Measurements from ENCODE around the gene WWOX.

WWOX gene

DNA sequence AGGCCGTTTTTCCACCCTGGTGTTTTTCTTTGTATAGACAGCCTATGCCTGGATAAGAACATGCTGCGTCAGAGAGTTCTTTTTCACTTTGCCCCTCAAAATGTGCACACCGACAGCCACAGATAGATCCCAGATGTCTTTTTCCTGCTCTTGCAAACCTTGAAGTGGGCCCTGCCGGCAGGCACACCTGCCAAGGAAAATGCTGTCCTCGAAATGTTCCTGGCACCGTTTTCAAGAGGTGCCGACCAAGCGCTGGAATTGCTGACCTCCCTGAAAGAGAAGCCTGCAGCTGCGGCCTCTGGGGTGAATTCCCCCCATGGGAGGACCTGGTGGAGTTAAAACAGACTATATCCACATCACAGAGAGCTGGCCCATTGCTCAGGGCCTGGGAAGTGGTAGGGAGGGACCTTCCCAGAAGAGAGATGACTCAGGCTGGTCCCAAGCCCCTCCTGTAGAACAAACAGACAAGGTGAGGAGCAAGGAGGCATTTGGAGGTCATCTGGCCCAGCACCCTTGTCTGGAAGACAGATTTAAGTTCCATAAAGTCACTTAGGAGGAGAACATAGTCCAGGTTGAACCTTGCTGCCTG, 833.0 kb downstream of the WWOX start:
- TF ChIP-seq SIN3A (IDR thresholded peaks at IDR 0.05; ENCODE audit: borderline replicate concordance, insufficient read depth, low read length) (no peak), TAF1 (IDR thresholded peaks at IDR 0.05; ENCODE audit: borderline replicate concordance, insufficient read depth, low read length) (no peak), POLR2AphosphoS5 (IDR thresholded peaks at IDR 0.05; ENCODE audit: low read depth, low read length) (no peak), FOXP2 (optimal IDR thresholded peaks at IDR 0.05; ENCODE audit: borderline replicate concordance, extremely low read depth, extremely low read length, insufficient read depth) (no peak)
- TF ChIP-seq, protein P1, sequence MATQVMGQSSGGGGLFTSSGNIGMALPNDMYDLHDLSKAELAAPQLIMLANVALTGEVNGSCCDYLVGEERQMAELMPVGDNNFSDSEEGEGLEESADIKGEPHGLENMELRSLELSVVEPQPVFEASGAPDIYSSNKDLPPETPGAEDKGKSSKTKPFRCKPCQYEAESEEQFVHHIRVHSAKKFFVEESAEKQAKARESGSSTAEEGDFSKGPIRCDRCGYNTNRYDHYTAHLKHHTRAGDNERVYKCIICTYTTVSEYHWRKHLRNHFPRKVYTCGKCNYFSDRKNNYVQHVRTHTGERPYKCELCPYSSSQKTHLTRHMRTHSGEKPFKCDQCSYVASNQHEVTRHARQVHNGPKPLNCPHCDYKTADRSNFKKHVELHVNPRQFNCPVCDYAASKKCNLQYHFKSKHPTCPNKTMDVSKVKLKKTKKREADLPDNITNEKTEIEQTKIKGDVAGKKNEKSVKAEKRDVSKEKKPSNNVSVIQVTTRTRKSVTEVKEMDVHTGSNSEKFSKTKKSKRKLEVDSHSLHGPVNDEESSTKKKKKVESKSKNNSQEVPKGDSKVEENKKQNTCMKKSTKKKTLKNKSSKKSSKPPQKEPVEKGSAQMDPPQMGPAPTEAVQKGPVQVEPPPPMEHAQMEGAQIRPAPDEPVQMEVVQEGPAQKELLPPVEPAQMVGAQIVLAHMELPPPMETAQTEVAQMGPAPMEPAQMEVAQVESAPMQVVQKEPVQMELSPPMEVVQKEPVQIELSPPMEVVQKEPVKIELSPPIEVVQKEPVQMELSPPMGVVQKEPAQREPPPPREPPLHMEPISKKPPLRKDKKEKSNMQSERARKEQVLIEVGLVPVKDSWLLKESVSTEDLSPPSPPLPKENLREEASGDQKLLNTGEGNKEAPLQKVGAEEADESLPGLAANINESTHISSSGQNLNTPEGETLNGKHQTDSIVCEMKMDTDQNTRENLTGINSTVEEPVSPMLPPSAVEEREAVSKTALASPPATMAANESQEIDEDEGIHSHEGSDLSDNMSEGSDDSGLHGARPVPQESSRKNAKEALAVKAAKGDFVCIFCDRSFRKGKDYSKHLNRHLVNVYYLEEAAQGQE (IDR thresholded peaks at IDR 0.05; ENCODE audit: insufficient read depth in 1 of 2, low read depth in 2 of 2, low read length in 2 of 2), result no peak

DNA sequence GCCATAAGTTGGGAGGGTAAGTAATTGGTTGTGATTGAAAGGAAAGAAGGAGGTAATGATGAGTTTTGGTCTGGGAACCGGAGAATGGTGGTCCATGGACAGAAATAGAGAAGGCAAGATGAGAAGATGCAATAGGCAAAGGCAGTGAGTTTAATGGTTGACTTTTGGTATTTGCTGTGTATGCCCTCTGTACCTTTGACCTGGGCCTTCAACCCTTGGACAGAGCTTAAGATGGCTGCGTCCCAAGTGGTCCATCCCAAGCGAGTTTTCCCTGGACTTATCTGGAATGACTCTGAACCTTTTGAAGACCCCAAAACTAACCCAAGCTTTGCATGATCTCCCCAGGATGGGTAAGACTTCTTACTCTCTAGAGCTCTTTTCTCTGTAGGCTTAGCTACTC, 836.6 kb downstream of the WWOX start:
- TF ChIP-seq, protein P1 (IDR thresholded peaks at IDR 0.05; ENCODE audit: insufficient read depth in 1 of 2, low read depth in 2 of 2, low read length in 2 of 2), result no peak
- TF ChIP-seq FOXP2 (optimal IDR thresholded peaks at IDR 0.05; ENCODE audit: borderline replicate concordance, extremely low read depth, extremely low read length, insufficient read depth) (no peak), TAF1 (IDR thresholded peaks at IDR 0.05; ENCODE audit: borderline replicate concordance, insufficient read depth, low read length) (no peak), SIN3A (IDR thresholded peaks at IDR 0.05; ENCODE audit: borderline replicate concordance, insufficient read depth, low read length) (no peak), POLR2AphosphoS5 (IDR thresholded peaks at IDR 0.05; ENCODE audit: low read depth, low read length) (no peak)

DNA sequence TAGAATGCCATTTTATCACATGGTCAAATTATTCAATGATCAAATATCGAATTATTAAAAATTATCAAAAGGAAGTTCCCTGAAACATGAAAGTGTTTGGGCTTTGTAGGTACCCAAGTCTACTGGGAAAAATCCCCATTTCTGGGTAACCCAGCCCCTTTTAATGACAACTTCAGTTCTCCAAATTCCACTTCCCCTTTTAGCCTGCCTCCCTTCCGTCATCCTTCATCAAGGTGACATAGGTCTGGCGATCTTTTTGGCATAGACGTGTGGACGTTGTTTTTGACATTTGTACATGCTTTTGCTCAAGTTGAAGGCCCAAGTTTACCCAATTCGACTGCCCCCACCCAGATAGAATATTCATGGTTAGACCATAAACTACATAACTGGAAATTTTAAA, 840.1 kb downstream of the WWOX start:
- TF ChIP-seq, protein P1 (IDR thresholded peaks at IDR 0.05; ENCODE audit: insufficient read depth in 1 of 2, low read depth in 2 of 2, low read length in 2 of 2), result no peak
- TF ChIP-seq FOXP2 (optimal IDR thresholded peaks at IDR 0.05; ENCODE audit: borderline replicate concordance, extremely low read depth, extremely low read length, insufficient read depth) (no peak), POLR2AphosphoS5 (IDR thresholded peaks at IDR 0.05; ENCODE audit: low read depth, low read length) (no peak), TAF1 (IDR thresholded peaks at IDR 0.05; ENCODE audit: borderline replicate concordance, insufficient read depth, low read length) (no peak), SIN3A (IDR thresholded peaks at IDR 0.05; ENCODE audit: borderline replicate concordance, insufficient read depth, low read length) (no peak)

DNA sequence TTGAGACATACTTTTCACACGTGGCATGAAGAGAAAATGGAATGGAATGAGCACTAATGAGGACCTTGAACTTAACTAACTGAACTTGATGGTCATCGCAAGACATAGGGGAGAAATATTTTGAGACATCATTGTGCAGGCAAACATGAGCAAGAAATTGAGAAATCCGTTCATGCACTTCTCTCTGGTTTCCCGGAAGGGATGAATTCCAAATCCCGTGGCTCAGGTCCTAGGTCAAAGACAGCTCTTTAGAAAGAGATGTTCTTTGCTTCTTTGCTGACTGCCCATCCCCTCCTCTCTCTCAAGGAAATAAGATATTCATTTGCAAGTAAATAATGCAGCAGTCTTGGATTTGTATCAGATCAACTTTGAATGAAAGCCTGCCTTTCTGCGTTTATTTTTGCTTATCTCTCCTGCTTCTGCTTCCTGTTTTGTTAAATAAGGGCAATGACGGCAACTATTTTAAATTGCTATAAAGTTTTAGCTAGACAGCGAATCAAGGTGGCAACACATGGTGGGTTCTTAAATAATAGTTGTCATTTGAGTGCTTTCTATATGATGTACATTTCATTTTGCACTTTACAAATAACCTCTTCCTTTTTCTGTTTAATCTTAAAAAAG, 843.3 kb downstream of the WWOX start:
- TF ChIP-seq POLR2AphosphoS5 (IDR thresholded peaks at IDR 0.05; ENCODE audit: low read depth, low read length) (no peak), TAF1 (IDR thresholded peaks at IDR 0.05; ENCODE audit: borderline replicate concordance, insufficient read depth, low read length) (no peak), SIN3A (IDR thresholded peaks at IDR 0.05; ENCODE audit: borderline replicate concordance, insufficient read depth, low read length) (no peak), FOXP2 (optimal IDR thresholded peaks at IDR 0.05; ENCODE audit: borderline replicate concordance, extremely low read depth, extremely low read length, insufficient read depth) (no peak)
- TF ChIP-seq, protein P1 (IDR thresholded peaks at IDR 0.05; ENCODE audit: insufficient read depth in 1 of 2, low read depth in 2 of 2, low read length in 2 of 2), result no peak
